OCI-LY7 (cell line): ENCODE results near the gene RHOT2. TPM values are rescaled to one million over a fixed set of nuclear protein-coding genes. Genes with fewer than 3 reads are reported as not detected.
A peak's percentile ranks its signal among the peaks of the same experiment; 100 is the strongest.

Experiments
- BruUV-seq: library from RNA; stranded (reverse); fragments of 400-500 nt; replicated peaks from 2 replicates; lab custom pipeline; 2021; lab: Mats Ljungman, UMichigan
- CTCF ChIA-PET: fragments of 300-600 bp; sonication (Branson Sonifier 250); formaldehyde crosslinking; loops from one replicate; lab custom pipeline; 2022; ENCODE audit warnings: antibody characterized with exemption; ENCODE audit not compliant: unreplicated experiment; lab: Charles Lee
- POLR2A ChIA-PET: fragments of 300-600 bp; sonication (Branson Sonifier 250); formaldehyde crosslinking; loops from one replicate; lab custom pipeline; 2022; ENCODE audit warnings: antibody characterized with exemption; lab: Charles Lee
- DNase-seq: peaks from one replicate; pipeline ENCODE4 v3.0.0-alpha.2; 2015; ENCODE audit warnings: low spot score
- H2AFZ ChIP-seq: fragments of 200-600 bp; sonication (generic), shearing (Covaris generic); 2 replicates; pipeline ENCODE4 v1.6.1; 2014; ENCODE audit warnings: mild to moderate bottlenecking, antibody characterized with exemption, low read length, moderate library complexity
- H3K27ac ChIP-seq: fragments of 200-600 bp; sonication (generic); 2 replicates; pipeline ENCODE4 v1.5.1; 2014; ENCODE audit warnings: mixed run types, low read depth, mild to moderate bottlenecking, moderate library complexity, low read length, inconsistent platforms; ENCODE audit not compliant: poor library complexity, severe bottlenecking
- H3K36me3 ChIP-seq: fragments of 200-600 bp; sonication (generic); 2 replicates; pipeline ENCODE4 v1.6.1; 2014; ENCODE audit warnings: mild to moderate bottlenecking, antibody characterized with exemption, low read length, moderate library complexity, mixed read lengths; ENCODE audit not compliant: insufficient read depth
- H3K4me1 ChIP-seq: fragments of 200-600 bp; sonication (generic); 2 replicates; pipeline ENCODE4 v1.5.1; 2014; ENCODE audit warnings: mild to moderate bottlenecking, low read length; ENCODE audit not compliant: insufficient read depth, poor library complexity, severe bottlenecking
- H3K4me2 ChIP-seq: fragments of 200-600 bp; sonication (generic); 2 replicates; pipeline ENCODE4 v1.6.1; 2014; ENCODE audit warnings: mild to moderate bottlenecking, low read length
- H3K4me3 ChIP-seq: fragments of 200-600 bp; sonication (generic); 2 replicates; pipeline ENCODE4 v1.5.1; 2014; ENCODE audit warnings: mild to moderate bottlenecking, low read depth, low read length; ENCODE audit not compliant: poor library complexity, severe bottlenecking
- H3K79me2 ChIP-seq: fragments of 200-600 bp; sonication (generic); 2 replicates; pipeline ENCODE4 v1.6.1; 2016; ENCODE audit warnings: low read depth, mild to moderate bottlenecking, low read length, moderate library complexity, mixed read lengths; ENCODE audit not compliant: insufficient read depth
- H3K9me2 ChIP-seq: fragments of 200-600 bp; sonication (generic); 2 replicates; pipeline ENCODE4 v1.6.1; 2016; ENCODE audit warnings: mild to moderate bottlenecking, low read length, mixed read lengths; ENCODE audit not compliant: insufficient read depth
- H3K9me3 ChIP-seq: fragments of 200-600 bp; sonication (generic); 2 replicates; pipeline ENCODE4 v1.6.1; 2014; ENCODE audit warnings: mild to moderate bottlenecking, mixed run types, low read length, mixed read lengths
- H4K20me1 ChIP-seq: fragments of 200-600 bp; sonication (generic); 2 replicates; pipeline ENCODE4 v1.6.1; 2014; ENCODE audit warnings: mild to moderate bottlenecking, antibody characterized with exemption, low read length, moderate library complexity, mixed read lengths; ENCODE audit not compliant: insufficient read depth
- EZH2phosphoT487 ChIP-seq: fragments of 200-600 bp; sonication (generic); IDR thresholded peaks from 2 replicates; pipeline ENCODE4 v1.6.1; 2018; ENCODE audit warnings: low read depth, borderline replicate concordance, mild to moderate bottlenecking, mixed run types, antibody characterized with exemption, low read length, moderate library complexity, mixed read lengths
- intact Hi-C: fragments of 100-400 bp; cut with micrococcal nuclease; formaldehyde crosslinking; loops from one replicate; pipeline ENCODE4 v1.10.0; 2022; ENCODE audit not compliant: unreplicated experiment
- total RNA-seq, 2 experiments: library from RNA; depleted of rRNA in 1 of 2; stranded (reverse); fragments of >200 nt in 1 of 2; shearing (Covaris generic) in 1 of 2; gene quantifications; 2 replicates each; pipeline ENCODE4 v1.2.3, GENCODE V29; 2014 to 2022
- TF ChIP-seq, protein P1 (sequence below): fragments of 200-600 bp; sonication (generic); conservative IDR thresholded peaks from 2 replicates; pipeline ENCODE4 v1.5.1; 2014; ENCODE audit warnings: mild to moderate bottlenecking, antibody characterized with exemption, low read length, moderate library complexity, mixed read lengths

Gene RHOT2
- total RNA-seq, 2 experiments from 2014 or later, result 133 to 136 TPM

DNA sequence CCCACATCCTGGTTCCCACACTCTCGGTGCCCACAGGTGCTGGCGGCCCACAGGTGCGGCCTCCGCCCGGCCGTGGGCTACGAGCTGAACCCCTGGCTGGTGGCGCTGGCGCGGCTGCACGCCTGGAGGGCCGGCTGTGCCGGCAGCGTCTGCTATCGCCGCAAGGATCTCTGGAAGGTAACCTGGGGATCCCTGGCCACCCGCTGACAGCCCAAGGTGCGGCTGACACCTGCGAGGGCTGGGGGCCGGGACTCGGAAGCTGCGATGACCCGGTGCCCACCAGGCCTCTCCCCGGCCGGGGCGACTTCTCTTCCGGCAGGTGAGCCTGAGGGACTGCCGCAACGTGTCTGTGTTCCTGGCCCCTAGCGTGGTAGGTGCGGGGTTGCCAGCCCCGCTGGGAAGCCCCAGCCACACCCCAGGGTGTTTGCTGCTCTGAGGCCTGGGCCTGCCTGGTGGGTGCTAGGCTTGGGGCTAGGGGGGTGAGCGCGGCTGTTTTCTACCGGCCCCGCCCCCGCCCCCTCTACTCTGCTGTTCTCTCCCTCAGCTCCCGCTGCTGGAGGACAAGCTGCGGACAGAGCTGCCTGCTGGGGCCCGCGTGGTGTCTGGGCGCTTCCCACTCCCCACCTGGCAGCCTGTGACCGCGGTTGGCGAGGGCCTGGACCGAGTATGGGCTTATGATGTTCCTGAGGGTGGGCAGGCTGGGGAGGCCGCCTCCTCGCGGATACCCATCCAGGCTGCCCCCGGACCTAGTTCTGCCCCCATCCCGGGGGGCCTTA is 54.0 kb downstream of the RHOT2 start:
- Histone ChIP-seq H3K4me1 (peaks cover 63% of the 10 kb centered on the region), H3K27ac (peak overlapping the region; percentile 93), H3K4me3 (peak overlapping the region; percentile 95), H3K36me3 (0 out of 2 replicates have a peak, but pooled peaks cover 10% of the 10 kb centered on the region), H3K79me2 (no peaks in the 10 kb centered on the region), H3K9me3 (no peaks in the 10 kb centered on the region), H3K9me2 (no peaks in the 10 kb centered on the region), H3K4me2 (peak overlapping the region; percentile 88), H2AFZ (no peak overlapping the region), H4K20me1 (no peaks in the 10 kb centered on the region)
- POLR2A ChIA-PET, result interaction anchor here (0.8 to 3.2 kb wide), 4 partner anchors 8 to 66 kb away, joined by 4 to 26 read pairs (median 6); partner anchors contain the start of genes CHTF18 and RPUSD1
- BruUV-seq, result TSS peak; percentile 77
- DNase-seq, result no peak
- TF ChIP-seq EZH2phosphoT487, result no peak
- intact Hi-C loops, result loop anchor here (2.0 to 5.0 kb wide), 2 partner anchors 17 to 40 kb away; partner anchors contain the start of genes JMJD8 and STUB1
- CTCF ChIA-PET, result interaction anchor here (0.7 kb wide), 1 partner anchor 15 kb away, joined by 3 read pairs; no protein-coding TSS in a partner anchor

DNA sequence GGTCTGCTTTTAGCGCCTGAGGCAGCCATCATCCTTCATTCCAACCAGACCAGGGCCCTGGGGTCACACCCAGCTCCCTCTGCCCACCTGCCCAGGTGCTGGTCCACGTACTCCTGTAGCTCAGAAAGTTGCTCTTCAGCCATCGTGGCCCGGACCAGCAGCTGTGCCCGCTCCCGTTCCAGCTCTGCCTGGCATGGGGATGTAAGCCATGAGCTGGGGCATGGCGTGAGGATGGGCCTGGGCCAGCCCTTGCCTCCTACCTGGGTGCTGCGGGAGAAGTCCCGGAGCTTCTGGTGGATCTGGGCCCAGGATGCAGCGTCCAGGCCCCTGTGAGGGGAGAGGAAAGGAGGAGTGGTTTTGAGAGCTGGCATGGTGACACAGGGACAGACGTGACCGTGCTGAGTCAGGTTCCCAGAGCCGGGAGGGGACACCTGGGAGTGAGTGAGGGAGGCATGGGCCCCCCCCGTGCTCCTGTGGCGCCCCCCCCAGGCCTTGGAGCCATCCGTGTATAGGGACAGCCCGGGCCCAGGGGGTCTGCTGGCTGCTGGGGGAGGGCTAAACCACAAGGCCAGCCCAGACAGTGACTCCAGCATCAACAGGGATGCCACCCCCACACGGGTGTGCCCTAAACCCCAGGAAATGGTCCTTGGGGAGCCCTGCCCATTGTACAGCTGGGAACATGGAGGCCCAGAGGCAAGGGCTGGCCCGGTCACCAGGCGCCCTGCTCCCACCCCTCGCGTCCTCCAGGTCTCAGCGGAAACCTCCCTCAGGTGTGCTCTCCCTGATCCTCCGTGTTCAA is 55.1 kb downstream of the RHOT2 start:
- H3K9me3 ChIP-seq, result no peaks in the 10 kb centered on the region
- ChIA-PET POLR2A (no interaction called here), CTCF (no interaction called here)
- H3K36me3 ChIP-seq, result 0 out of 2 replicates have a peak, but pooled peaks cover 10% of the 10 kb centered on the region
- BruUV-seq, result no TSS peak
- DNase-seq, result no peak
- H3K4me2 ChIP-seq, result peak overlapping the region; percentile 88
- H4K20me1 ChIP-seq, result no peaks in the 10 kb centered on the region
- H3K4me3 ChIP-seq, result no peak overlapping the region
- no peaks in the 10 kb centered on the region for H3K79me2 ChIP-seq
- H3K27ac ChIP-seq, result no peak overlapping the region
- intact Hi-C loops, result loop anchor here (5.0 kb wide), 1 partner anchor 41 kb away; the partner anchor contains the start of genes JMJD8 and STUB1
- peaks cover 63% of the 10 kb centered on the region for H3K4me1 ChIP-seq
- no peak overlapping the region for H2AFZ ChIP-seq
- H3K9me2 ChIP-seq, result no peaks in the 10 kb centered on the region
- TF ChIP-seq EZH2phosphoT487, result no peak
- TF ChIP-seq, protein P1, sequence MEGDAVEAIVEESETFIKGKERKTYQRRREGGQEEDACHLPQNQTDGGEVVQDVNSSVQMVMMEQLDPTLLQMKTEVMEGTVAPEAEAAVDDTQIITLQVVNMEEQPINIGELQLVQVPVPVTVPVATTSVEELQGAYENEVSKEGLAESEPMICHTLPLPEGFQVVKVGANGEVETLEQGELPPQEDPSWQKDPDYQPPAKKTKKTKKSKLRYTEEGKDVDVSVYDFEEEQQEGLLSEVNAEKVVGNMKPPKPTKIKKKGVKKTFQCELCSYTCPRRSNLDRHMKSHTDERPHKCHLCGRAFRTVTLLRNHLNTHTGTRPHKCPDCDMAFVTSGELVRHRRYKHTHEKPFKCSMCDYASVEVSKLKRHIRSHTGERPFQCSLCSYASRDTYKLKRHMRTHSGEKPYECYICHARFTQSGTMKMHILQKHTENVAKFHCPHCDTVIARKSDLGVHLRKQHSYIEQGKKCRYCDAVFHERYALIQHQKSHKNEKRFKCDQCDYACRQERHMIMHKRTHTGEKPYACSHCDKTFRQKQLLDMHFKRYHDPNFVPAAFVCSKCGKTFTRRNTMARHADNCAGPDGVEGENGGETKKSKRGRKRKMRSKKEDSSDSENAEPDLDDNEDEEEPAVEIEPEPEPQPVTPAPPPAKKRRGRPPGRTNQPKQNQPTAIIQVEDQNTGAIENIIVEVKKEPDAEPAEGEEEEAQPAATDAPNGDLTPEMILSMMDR, result no peak

DNA sequence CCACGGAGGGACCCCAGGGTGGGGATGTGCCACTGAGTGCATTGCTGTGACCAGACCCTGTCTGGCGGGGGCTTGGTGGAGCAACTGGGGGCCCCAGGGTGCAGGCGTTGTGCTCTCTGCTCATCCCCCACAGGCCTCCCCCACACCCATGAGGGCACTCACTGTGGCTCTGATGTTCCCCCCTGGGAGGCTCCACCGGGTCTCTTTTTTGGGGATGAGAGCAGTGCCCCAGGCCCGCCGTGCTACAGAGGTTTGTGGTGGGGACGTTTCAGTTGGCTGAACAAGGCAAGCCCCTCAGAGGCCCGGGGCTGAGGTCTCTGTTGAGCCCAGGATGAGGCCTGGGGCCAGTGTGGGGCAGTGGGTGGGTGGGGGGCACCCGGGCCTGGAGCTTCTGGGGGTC is 55.8 kb downstream of the RHOT2 start:
- no peak overlapping the region for H3K27ac ChIP-seq
- no peaks in the 10 kb centered on the region for H3K9me3 ChIP-seq
- POLR2A ChIA-PET, result no interaction called here
- H3K36me3 ChIP-seq, result 0 out of 2 replicates have a peak, but pooled peaks cover 10% of the 10 kb centered on the region
- no TSS peak for BruUV-seq
- H3K4me1 ChIP-seq, result peaks cover 63% of the 10 kb centered on the region
- peak overlapping the region; percentile 27 for H3K4me2 ChIP-seq
- H4K20me1 ChIP-seq, result no peaks in the 10 kb centered on the region
- CTCF ChIA-PET, result no interaction called here
- H3K9me2 ChIP-seq, result no peaks in the 10 kb centered on the region
- TF ChIP-seq, protein P1, result no peak
- TF ChIP-seq EZH2phosphoT487, result no peak
- no peak overlapping the region for H3K4me3 ChIP-seq
- intact Hi-C loops, result loop anchor here (5.0 kb wide), 1 partner anchor 41 kb away; the partner anchor contains the start of genes JMJD8 and STUB1
- no peak overlapping the region for H2AFZ ChIP-seq
- DNase-seq, result no peak
- H3K79me2 ChIP-seq, result no peaks in the 10 kb centered on the region
